Cardiac muscle cell (in vitro differentiated cells and primary cell): Measurements from ENCODE around the gene PLSCR4. TPM values are rescaled to one million over a fixed set of nuclear protein-coding genes. Genes with fewer than 3 reads are reported as not detected.
A peak's percentile ranks its signal among the peaks of the same experiment; 100 is the strongest.

ENCODE experiments used
- DNase-seq, 2 donors: peaks; one replicate each; pipeline versions ENCODE4 v3.0.0 to v3.0.0-alpha.2; 2010 to 2017; ENCODE audit warnings: low read depth in 1 of 2, low spot score in 1 of 2
- H3K27ac ChIP-seq: fragments of 200-600 bp; sonication (generic); 2 replicates; pipeline ENCODE4 v1.5.1; 2016
- H3K27me3 ChIP-seq: fragments of 200-600 bp; sonication (generic); 2 replicates; pipeline ENCODE4 v1.6.0; 2016; ENCODE audit warnings: control low read depth
- H3K36me3 ChIP-seq: fragments of 200-600 bp; sonication (generic); 2 replicates; pipeline ENCODE4 v1.5.1; 2016; ENCODE audit warnings: control low read depth
- H3K4me1 ChIP-seq: fragments of 200-600 bp; sonication (generic); 2 replicates; pipeline ENCODE4 v1.8.1; 2017; ENCODE audit warnings: low read depth, mild to moderate bottlenecking, mixed run types
- H3K4me3 ChIP-seq: fragments of 200-600 bp; sonication (generic); 2 replicates; pipeline ENCODE4 v1.5.1; 2016; ENCODE audit warnings: mild to moderate bottlenecking
- H3K9me3 ChIP-seq: fragments of 200-600 bp; sonication (generic); 2 replicates; pipeline ENCODE4 v1.5.1; 2017; ENCODE audit warnings: low read depth, mild to moderate bottlenecking, control low read depth
- CTCF ChIP-seq: IDR thresholded peaks from 2 replicates; pipeline ENCODE4 v1.5.1; 2012; ENCODE audit warnings: low read depth, mild to moderate bottlenecking, low read length
- polyA plus RNA-seq: library from polyadenylated mRNA; unstranded; fragments of >200 nt; fragmentation: Nextera tagmentation; extraction: Ambion mirVana; gene quantifications from 2 replicates; pipeline ENCODE4 v1.2.1, GENCODE V29; 2016
- total RNA-seq: library from RNA; depleted of rRNA; stranded (reverse); fragments of >200 nt; gene quantifications from 2 replicates; pipeline ENCODE4 v1.2.3, GENCODE V29; 2016

PLSCR4 gene
- total and polyA plus RNA-seq, 2 experiments from 2014 or later: 1.2 to 1.3 TPM

- Histone ChIP-seq H3K4me3 (no peak overlapping the region), H3K27ac (no peak overlapping the region), H3K9me3 (no peaks in the 10 kb centered on the region), H3K27me3 (no peaks in the 10 kb centered on the region), H3K4me1 (peaks cover 5% of the 10 kb centered on the region), H3K36me3 (no peaks in the 10 kb centered on the region)
- no peak for TF ChIP-seq CTCF
- no peak for DNase-seq
Measured at GRCh38 chr3:146279013-146279412, 28.1 kb upstream of the PLSCR4 start.

GRCh38 chr3:146277953-146278631 lies 27.2 kb upstream of the PLSCR4 start:
- no peaks in the 10 kb centered on the region for H3K36me3 ChIP-seq

GRCh38 chr3:146275476-146275875 lies 24.6 kb upstream of the PLSCR4 start:
- Histone ChIP-seq H3K36me3 (no peaks in the 10 kb centered on the region), H3K4me1 (no peaks in the 10 kb centered on the region), H3K27ac (no peak overlapping the region), H3K4me3 (no peak overlapping the region), H3K27me3 (no peaks in the 10 kb centered on the region), H3K9me3 (no peaks in the 10 kb centered on the region)
- no peak for DNase-seq
- TF ChIP-seq CTCF: no peak

More at GRCh38 chr3:146277953-146278631, 27.2 kb upstream of the PLSCR4 start:
- Histone ChIP-seq H3K27me3 (no peaks in the 10 kb centered on the region), H3K4me1 (no peaks in the 10 kb centered on the region), H3K27ac (no peak overlapping the region), H3K9me3 (no peaks in the 10 kb centered on the region), H3K4me3 (no peak overlapping the region)
- peak in 1 of 2 donors; percentile 97 for DNase-seq
- no peak for TF ChIP-seq CTCF

GRCh38 chr3:146274833-146275232 lies 23.9 kb upstream of the PLSCR4 start:
- DNase-seq: peak in 1 of 2 donors; percentile 95
- H3K4me3 ChIP-seq: no peak overlapping the region
- H3K36me3 ChIP-seq: no peaks in the 10 kb centered on the region
- no peak overlapping the region for H3K27ac ChIP-seq
- H3K9me3 ChIP-seq: no peaks in the 10 kb centered on the region
- no peaks in the 10 kb centered on the region for H3K27me3 ChIP-seq
- no peak for TF ChIP-seq CTCF
- no peaks in the 10 kb centered on the region for H3K4me1 ChIP-seq

GRCh38 chr3:146273721-146274407 lies 23.0 kb upstream of the PLSCR4 start:
- Histone ChIP-seq H3K4me1 (no peaks in the 10 kb centered on the region), H3K9me3 (no peaks in the 10 kb centered on the region), H3K27me3 (no peaks in the 10 kb centered on the region), H3K36me3 (no peaks in the 10 kb centered on the region), H3K4me3 (no peak overlapping the region), H3K27ac (no peak overlapping the region)
- DNase-seq: no peak
- TF ChIP-seq CTCF: no peak
